DND-41 (cell line): ENCODE measurements around the gene SLC25A26.

Experiments
- ATAC-seq: fragments of 200-7000 bp; cut with Tn5 transposase; 3 replicates; pipeline ENCODE4 v1.9.1; 2021; ENCODE audit warnings: low read depth; ENCODE audit not compliant: insufficient read depth
- DNase-seq: peaks from one replicate; pipeline ENCODE4 v3.0.0-alpha.2; 2020
- H2AFZ ChIP-seq: 2 replicates; pipeline ENCODE4 v1.6.0; 2012; ENCODE audit warnings: low read depth, low read length
- H3K27ac ChIP-seq: 2 replicates; pipeline ENCODE4 v1.5.1; 2012; ENCODE audit warnings: low read length, inconsistent platforms
- H3K27me3 ChIP-seq: fragments of 200-600 bp; sonication (generic); 2 replicates; pipeline ENCODE4 v1.6.0; 2012; ENCODE audit warnings: low read length, mild to moderate bottlenecking, inconsistent platforms; ENCODE audit not compliant: insufficient read depth, poor library complexity
- H3K36me3 ChIP-seq: 2 replicates; pipeline ENCODE4 v1.5.1; 2012; ENCODE audit warnings: low read length, inconsistent platforms; ENCODE audit not compliant: insufficient read depth
- H3K4me1 ChIP-seq: 2 replicates; pipeline ENCODE4 v1.5.1; 2012; ENCODE audit warnings: mild to moderate bottlenecking, low read length; ENCODE audit not compliant: insufficient read depth
- H3K4me2 ChIP-seq: 2 replicates; pipeline ENCODE4 v1.6.0; 2012; ENCODE audit warnings: mild to moderate bottlenecking, moderate library complexity, low read length, inconsistent platforms; ENCODE audit not compliant: insufficient read depth
- H3K4me3 ChIP-seq, 2 experiments: fragments of 200-600 bp in 1 of 2; shearing (Covaris generic) in 1 of 2; 2 replicates each; pipeline ENCODE4 v1.5.1; 2012 to 2016; ENCODE audit warnings: inconsistent platforms in 2 of 2, low read length in 2 of 2, mild to moderate bottlenecking in 2 of 2, low read depth in 1 of 2, moderate library complexity in 1 of 2
- H3K79me2 ChIP-seq: 2 replicates; pipeline ENCODE4 v1.6.0; 2012; ENCODE audit warnings: low read length, inconsistent platforms; ENCODE audit not compliant: insufficient read depth
- H3K9ac ChIP-seq: 2 replicates; pipeline ENCODE4 v1.6.0; 2012; ENCODE audit warnings: low read depth, mild to moderate bottlenecking, inconsistent platforms, low read length, moderate library complexity
- H3K9me3 ChIP-seq: 2 replicates; pipeline ENCODE4 v1.5.1; 2012; ENCODE audit warnings: low read length, moderate library complexity, mild to moderate bottlenecking, inconsistent platforms; ENCODE audit not compliant: insufficient read depth, severe bottlenecking
- H4K20me1 ChIP-seq: 2 replicates; pipeline ENCODE4 v1.6.0; 2012; ENCODE audit warnings: low read length; ENCODE audit not compliant: insufficient read depth
- CTCF ChIP-seq: IDR thresholded peaks from 2 replicates; pipeline ENCODE4 v1.5.1; 2012; ENCODE audit warnings: borderline replicate concordance, low read length, moderate library complexity, mild to moderate bottlenecking; ENCODE audit not compliant: poor library complexity, severe bottlenecking; ENCODE audit errors: extremely low read depth
- EZH2 ChIP-seq: IDR thresholded peaks from 3 replicates; pipeline ENCODE4 v1.6.1; 2012; ENCODE audit warnings: borderline replicate concordance, low read depth, mild to moderate bottlenecking, moderate library complexity, low read length, inconsistent platforms; ENCODE audit not compliant: severe bottlenecking

The SLC25A26 gene

DNA sequence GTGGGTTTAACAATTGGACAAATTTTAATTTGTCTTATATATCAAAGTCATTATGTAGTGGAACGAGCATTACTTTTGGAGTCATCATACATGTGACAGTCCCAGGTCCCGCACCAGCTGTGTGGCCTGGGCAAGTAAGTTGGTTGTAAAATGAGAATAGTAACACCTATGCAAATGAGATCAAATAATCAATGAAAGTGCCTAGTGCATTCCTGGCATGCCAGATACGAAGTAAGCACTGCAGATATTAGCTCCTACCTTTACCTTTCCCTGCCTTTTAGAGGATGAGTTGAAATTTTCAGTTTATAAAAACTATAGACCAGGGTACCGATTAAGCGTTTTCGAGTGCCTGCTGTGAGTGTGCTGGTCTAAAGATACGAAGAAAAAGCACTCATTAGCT is 145.9 kb downstream of the SLC25A26 start:
- H3K4me3 ChIP-seq: no peak overlapping the region
- no peak for ATAC-seq

DNA sequence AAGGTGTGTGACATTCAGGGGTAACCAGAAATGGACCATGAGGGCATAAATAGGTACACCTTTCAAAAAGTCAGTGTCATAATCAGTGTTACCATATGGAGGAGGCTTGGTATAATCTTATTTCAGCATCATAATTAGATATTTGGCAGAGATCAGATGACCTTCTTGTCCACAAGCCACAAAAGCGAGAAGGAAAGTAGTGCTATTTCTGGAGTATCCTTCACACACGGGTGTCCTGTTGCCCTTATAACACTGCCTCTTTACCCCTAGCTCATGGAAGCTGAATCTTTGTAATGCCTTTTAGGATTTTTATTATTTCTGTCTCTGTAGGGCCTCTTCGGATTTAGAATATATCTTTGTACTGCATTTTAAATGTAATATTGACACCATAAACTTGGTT is 147.2 kb downstream of the SLC25A26 start:
- Histone ChIP-seq H3K27me3 (no peaks in the 10 kb centered on the region), H3K9ac (no peak overlapping the region), H2AFZ (no peak overlapping the region), H3K27ac (no peak overlapping the region), H3K9me3 (no peaks in the 10 kb centered on the region), H3K4me3 (no peak overlapping the region), H3K79me2 (no peaks in the 10 kb centered on the region), H3K36me3 (no peaks in the 10 kb centered on the region), H4K20me1 (no peaks in the 10 kb centered on the region), H3K4me2 (no peak overlapping the region), H3K4me1 (no peaks in the 10 kb centered on the region)
- DNase-seq (no peak), ATAC-seq (no peak)
- TF ChIP-seq EZH2: no peak
- TF ChIP-seq CTCF: no peak

More for the DNA sequence above, 145.9 kb downstream of the SLC25A26 start:
- H3K4me1 ChIP-seq: no peaks in the 10 kb centered on the region
- no peaks in the 10 kb centered on the region for H3K36me3 ChIP-seq
- no peaks in the 10 kb centered on the region for H4K20me1 ChIP-seq
- no peaks in the 10 kb centered on the region for H3K79me2 ChIP-seq
- TF ChIP-seq CTCF (no peak), EZH2 (no peak)
- no peak overlapping the region for H2AFZ ChIP-seq
- DNase-seq: no peak
- H3K27me3 ChIP-seq: no peaks in the 10 kb centered on the region
- no peaks in the 10 kb centered on the region for H3K9me3 ChIP-seq
- H3K27ac ChIP-seq: no peak overlapping the region
- no peak overlapping the region for H3K4me2 ChIP-seq
- H3K9ac ChIP-seq: no peak overlapping the region

DNA sequence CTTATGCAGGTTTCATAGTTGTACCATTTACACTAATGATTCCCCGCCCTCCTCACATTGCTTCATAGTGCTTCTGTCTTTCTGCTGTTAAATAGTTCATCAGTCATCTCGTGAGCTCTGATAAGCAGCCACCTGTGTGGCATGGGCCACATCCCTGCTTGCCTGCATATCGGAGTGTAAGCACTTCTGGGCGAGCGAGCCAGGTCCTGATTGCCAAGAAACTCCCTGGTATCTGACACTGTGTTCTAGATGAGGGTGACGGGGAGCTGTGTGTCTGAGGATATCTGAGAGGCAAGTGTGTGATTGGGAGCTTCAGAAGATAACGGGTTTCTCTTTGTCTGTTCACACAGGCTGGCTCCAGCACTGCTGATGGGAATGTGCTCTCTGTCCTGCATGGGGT is 149.4 kb downstream of the SLC25A26 start:
- no peak overlapping the region for H2AFZ ChIP-seq
- H3K9me3 ChIP-seq: no peaks in the 10 kb centered on the region
- no peaks in the 10 kb centered on the region; the same call in 1 of the 2 replicates for H3K36me3 ChIP-seq
- no peak overlapping the region for H3K4me2 ChIP-seq
- no peak for TF ChIP-seq CTCF
- no peak for TF ChIP-seq EZH2
- no peaks in the 10 kb centered on the region for H3K27me3 ChIP-seq
- DNase-seq (no peak), ATAC-seq (no peak)
- H3K9ac ChIP-seq: no peak overlapping the region
- no peaks in the 10 kb centered on the region for H3K79me2 ChIP-seq
- H3K4me1 ChIP-seq: no peaks in the 10 kb centered on the region
- no peaks in the 10 kb centered on the region for H4K20me1 ChIP-seq
- no peak overlapping the region for H3K27ac ChIP-seq
- no peak overlapping the region for H3K4me3 ChIP-seq

- no peak overlapping the region for H3K4me3 ChIP-seq
- no peaks in the 10 kb centered on the region for H3K79me2 ChIP-seq
- TF ChIP-seq CTCF (no peak), EZH2 (no peak)
- H3K27me3 ChIP-seq: no peaks in the 10 kb centered on the region
- peaks cover 9% of the 10 kb centered on the region for H3K36me3 ChIP-seq
- no peak overlapping the region for H3K4me2 ChIP-seq
- DNase-seq (no peak), ATAC-seq (no peak)
- no peaks in the 10 kb centered on the region for H4K20me1 ChIP-seq
- H3K9me3 ChIP-seq: no peaks in the 10 kb centered on the region
- no peak overlapping the region for H3K9ac ChIP-seq
- H3K27ac ChIP-seq: no peak overlapping the region
- no peak overlapping the region for H2AFZ ChIP-seq
- no peaks in the 10 kb centered on the region for H3K4me1 ChIP-seq
Measured at GRCh38 chr3:66371432-66371831, 150.6 kb downstream of the SLC25A26 start.
